HG03520 (cell line): ENCODE data around the gene NCEH1.
"Not testable (repeated sequence)": the region's sequence is repeated elsewhere in the genome, so short reads cannot be mapped to it uniquely, and the experiment has no call there.

Experiments used
- ATAC-seq: cut with Tn5 transposase; IDR thresholded peaks from one replicate; pipeline ENCODE4 v1.9.1; 2021; ENCODE audit warnings: mild to moderate bottlenecking, moderate library complexity; ENCODE audit not compliant: unreplicated experiment

The NCEH1 gene

DNA sequence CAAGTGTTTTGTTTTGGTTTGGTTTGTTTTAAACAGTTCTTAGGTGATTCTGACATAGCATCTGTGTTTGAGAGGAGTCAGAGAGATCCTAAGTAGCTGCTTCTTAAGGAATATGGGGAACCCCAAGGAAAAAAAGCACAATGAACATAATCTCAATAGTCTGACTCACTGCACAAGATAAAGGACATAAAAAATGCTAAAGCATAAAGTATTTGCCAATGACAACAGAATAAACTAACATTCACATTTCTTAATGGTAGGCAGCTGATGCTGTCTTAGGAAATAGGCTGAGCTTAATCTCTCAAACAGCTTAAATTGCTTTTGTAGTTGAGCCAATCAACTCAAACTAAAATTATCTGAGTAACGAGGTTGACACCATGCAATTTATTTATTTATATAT lies 2.9 kb downstream of the NCEH1 start:
- ATAC-seq, result no peak

- no peak for ATAC-seq
Measured at GRCh38 chr3:172707030-172707429, 3.8 kb downstream of the NCEH1 start.

DNA sequence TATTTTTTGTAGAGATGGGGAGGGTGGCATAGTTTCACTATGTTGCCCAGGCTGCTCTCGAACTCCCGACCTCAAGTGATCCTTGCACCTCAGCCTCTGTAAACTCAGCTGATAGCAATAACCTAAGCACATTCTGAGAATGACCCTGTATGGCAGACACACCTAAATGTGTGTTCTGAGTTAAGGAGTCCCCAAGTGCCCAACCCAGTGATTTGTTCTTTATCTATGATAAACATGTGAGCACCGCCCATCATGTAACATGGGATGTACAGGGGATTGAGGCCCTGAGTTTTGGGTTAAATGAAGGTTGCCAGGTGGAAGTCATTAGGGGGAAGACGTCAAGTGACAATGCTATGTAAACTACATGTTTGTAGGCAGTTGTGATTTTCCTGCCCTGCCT lies 5.7 kb downstream of the NCEH1 start:
- no peak for ATAC-seq

- no peak for ATAC-seq
Measured at GRCh38 chr3:172704001-172704400, 6.9 kb downstream of the NCEH1 start.

- ATAC-seq, result not testable (repeated sequence)
Measured at GRCh38 chr3:172702731-172703130, 8.1 kb downstream of the NCEH1 start.

DNA sequence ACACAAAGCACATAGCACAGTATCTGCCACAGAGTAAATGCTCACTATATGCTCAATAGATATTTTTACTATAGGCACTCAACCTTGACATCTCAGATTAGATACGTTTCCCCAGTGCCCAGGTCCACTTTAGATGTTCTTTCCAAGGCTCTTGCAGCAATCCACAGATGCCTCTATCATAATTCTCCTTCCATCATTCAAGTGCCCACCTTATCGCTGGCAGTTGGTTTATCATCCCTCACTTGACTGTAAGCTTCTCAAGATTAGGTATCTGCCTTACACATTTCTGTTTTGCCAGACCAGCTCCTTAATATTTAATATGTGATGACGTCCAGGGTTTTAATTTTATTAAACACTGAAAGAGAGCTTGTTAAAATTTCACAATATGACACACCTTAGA lies 8.6 kb downstream of the NCEH1 start:
- no peak for ATAC-seq

DNA sequence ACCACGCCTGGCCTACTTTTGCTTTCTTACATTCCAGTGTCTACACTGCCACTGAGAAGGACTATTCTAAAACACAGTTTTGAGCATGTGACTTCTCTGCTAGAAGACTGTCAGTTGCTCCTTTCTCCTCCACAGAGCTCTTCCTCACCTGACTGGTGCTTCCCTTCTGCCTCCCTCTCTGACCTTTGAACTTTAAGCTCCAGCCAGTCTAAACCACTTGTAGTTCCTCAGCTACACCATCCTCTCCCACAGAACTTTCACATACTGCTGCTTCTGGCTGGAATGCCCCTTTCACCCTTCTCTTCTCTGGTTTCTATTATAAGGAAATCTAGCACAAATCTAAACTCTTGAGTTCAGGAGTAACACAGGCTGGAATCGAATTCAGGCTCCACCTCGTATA lies 9.1 kb downstream of the NCEH1 start:
- no peak for ATAC-seq

- no peak for ATAC-seq
Measured at GRCh38 chr3:172700936-172701455, 9.9 kb downstream of the NCEH1 start.

DNA sequence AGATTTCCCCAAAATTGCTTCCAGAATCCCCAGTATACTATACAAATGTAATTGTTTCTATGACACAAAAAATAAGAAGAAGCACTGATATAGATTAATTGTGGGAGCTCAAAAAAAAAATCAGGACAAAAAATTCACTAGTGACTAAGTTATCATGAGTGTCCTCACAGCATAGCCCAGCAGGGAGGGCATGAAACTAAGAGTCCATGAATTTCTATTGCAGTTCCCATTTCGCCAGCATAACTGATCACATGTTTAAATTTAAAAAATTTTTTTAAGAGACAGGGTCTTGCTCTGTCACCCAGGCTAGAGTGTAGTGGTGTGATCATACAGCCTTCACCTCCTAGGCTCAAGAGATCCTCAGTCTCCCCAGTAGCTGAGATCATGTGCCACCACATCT lies 10.6 kb downstream of the NCEH1 start:
- no peak for ATAC-seq

- no peak for ATAC-seq
Measured at GRCh38 chr3:172699031-172699430, 11.8 kb downstream of the NCEH1 start.

GRCh38 chr3:172698631-172699030 lies 12.2 kb downstream of the NCEH1 start:
- ATAC-seq, result no peak

- ATAC-seq, result no peak
Measured at GRCh38 chr3:172697558-172697957, 13.3 kb downstream of the NCEH1 start.

DNA sequence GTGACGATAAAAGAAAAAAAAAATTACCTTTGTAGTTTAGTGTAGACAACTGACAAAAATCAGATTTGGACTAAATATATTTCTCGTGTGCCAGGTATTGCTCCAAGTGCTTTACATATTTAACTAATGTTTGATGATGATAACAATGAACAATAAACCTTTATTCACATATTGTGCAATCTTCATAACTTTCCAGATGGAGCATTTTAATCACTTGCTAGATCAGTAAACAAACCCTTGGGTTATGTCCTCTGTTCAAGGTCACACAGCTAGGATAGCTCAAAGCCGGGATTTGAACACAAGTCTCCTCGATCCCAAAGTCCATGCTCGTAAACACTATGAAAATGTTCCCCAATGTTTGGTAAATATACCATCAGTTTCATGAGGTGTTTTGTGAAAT lies 14.5 kb downstream of the NCEH1 start:
- ATAC-seq, result no peak

GRCh38 chr3:172694573-172695246 lies 16.2 kb downstream of the NCEH1 start:
- no peak for ATAC-seq

- peak; percentile 60 for ATAC-seq
Measured at GRCh38 chr3:172692751-172693338, 18.0 kb downstream of the NCEH1 start.

- ATAC-seq, result no peak
Measured at GRCh38 chr3:172690936-172691335, 19.9 kb downstream of the NCEH1 start.

GRCh38 chr3:172688588-172688987 lies 22.3 kb downstream of the NCEH1 start:
- no peak for ATAC-seq

DNA sequence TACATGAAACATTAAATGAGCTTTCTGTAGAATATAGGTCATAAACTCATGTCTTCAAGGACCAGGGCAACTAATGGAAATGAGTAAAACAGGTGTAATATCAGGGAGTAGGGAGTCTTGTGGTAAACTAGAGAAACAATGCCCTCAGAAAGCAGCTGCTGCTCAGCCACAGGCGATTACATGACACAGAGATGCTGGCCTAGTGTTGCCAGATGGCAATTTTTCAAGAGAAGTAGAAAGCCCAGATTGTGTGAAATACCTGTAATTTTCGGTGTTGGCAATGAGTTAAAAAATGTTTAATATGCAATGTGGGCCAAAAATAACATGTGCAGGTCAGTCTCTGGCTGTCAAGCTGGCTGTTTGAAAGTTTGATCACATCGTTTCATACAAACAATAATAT lies 23.4 kb downstream of the NCEH1 start:
- ATAC-seq, result no peak

- no peak for ATAC-seq
Measured at GRCh38 chr3:172685331-172686214, 25.3 kb downstream of the NCEH1 start.

GRCh38 chr3:172680684-172681083 lies 30.2 kb downstream of the NCEH1 start:
- ATAC-seq, result no peak

- ATAC-seq, result no peak
Measured at GRCh38 chr3:172679599-172679998, 31.3 kb downstream of the NCEH1 start.

DNA sequence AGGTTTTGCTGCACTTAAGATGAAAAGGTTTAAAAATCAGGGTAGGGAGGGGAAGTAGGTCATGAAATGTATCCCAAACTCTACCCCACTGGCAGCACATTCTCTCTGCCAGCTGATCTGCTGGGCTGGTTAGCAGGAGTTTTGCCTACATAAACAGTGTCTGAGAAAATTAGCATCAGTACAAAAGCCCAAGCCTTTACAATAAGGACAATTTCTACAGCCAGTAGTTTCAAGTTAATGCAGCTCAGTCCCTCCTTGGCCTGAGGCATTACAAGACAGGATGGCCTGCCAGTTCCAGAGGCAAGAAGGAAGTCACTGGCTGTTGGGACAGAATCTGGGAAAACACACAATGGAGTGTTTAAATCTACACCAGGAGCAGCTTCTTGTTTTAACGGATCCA lies 32.8 kb downstream of the NCEH1 start:
- ATAC-seq, result no peak
